ENCODE data around the gene XYLT1. TPM values are rescaled to one million over a fixed set of nuclear protein-coding genes. Genes with fewer than 3 reads are reported as not detected.

XYLT1 gene
- total RNA-seq, 1 experiment from 2014 or later: not detected

DNA sequence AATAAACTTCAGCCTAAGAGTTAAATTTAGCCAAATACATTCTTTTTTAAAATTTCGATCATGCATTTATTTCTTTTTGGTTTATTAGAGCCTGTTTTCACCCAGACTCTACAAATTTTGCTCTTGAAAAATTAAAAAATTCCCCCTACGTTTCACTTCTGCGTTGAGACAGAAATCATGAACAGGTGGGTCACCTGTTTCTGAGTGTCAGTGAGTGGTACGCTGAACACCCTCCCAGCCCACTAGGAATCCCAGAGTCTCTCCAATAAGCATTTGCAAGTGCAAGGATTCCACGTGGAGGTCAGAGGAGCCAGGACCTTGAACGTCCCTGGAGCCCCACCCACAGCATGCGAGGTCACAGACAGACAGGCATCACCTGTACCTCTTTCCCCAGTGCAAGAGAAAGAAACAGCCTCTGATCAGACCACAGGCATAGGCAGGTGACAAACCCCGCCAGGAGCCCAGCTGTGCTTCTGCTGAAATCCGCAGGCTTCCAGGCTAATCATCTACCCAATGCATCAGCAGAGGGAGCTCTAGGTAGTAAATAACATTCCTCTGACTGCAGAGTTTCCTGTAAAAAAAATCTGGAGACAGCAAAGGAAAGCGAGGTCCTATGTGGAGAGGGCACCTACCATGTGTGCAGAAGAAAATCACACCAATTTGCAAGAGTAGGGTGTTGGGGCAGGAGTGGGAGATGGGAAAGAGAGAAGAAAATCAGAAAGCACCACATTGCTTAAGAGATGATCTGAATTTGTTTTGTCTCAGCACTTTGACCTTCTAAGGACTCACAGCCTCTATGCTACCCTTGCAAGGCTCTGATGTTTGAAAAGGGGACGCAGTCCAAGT lies 5.9 kb upstream of the XYLT1 start:
- no TSS peak for BruUV-seq (replicated peaks)
- no peaks in the 10 kb centered on the region for H3F3A ChIP-seq (ENCODE audit: low read length, unreplicated experiment)
- H2AFZ ChIP-seq (ENCODE audit: low read length): no peak overlapping the region
- H3K4me1 ChIP-seq (ENCODE audit: insufficient read depth, low read length): no peaks in the 10 kb centered on the region
- no peak overlapping the region for H3K4me2 ChIP-seq (ENCODE audit: low read length)
- no peaks in the 10 kb centered on the region for H3K36me3 ChIP-seq (ENCODE audit: low read depth, low read length)
- H3K9ac ChIP-seq (ENCODE audit: low read length): no peak overlapping the region
- H3K79me2 ChIP-seq (ENCODE audit: low read length): no peaks in the 10 kb centered on the region
- H3K9me3 ChIP-seq (ENCODE audit: low read length): no peaks in the 10 kb centered on the region
- TF ChIP-seq, protein P1, sequence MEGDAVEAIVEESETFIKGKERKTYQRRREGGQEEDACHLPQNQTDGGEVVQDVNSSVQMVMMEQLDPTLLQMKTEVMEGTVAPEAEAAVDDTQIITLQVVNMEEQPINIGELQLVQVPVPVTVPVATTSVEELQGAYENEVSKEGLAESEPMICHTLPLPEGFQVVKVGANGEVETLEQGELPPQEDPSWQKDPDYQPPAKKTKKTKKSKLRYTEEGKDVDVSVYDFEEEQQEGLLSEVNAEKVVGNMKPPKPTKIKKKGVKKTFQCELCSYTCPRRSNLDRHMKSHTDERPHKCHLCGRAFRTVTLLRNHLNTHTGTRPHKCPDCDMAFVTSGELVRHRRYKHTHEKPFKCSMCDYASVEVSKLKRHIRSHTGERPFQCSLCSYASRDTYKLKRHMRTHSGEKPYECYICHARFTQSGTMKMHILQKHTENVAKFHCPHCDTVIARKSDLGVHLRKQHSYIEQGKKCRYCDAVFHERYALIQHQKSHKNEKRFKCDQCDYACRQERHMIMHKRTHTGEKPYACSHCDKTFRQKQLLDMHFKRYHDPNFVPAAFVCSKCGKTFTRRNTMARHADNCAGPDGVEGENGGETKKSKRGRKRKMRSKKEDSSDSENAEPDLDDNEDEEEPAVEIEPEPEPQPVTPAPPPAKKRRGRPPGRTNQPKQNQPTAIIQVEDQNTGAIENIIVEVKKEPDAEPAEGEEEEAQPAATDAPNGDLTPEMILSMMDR (conservative IDR thresholded peaks at IDR 0.05; ENCODE audit: low read depth, low read length): peak; percentile 35
- TF ChIP-seq EZH2 (IDR thresholded peaks at IDR 0.05; ENCODE audit: low read length, unreplicated experiment) (no peak), EZH2phosphoT487 (IDR thresholded peaks at IDR 0.05; ENCODE audit: borderline replicate concordance, low read length) (no peak)
- DNase-seq (peak; percentile 26), ATAC-seq (peak; percentile 31; the same call in 1 of the 2 replicates)
- no peak overlapping the region for H3K27ac ChIP-seq (ENCODE audit: low read length)
- no peak overlapping the region for H3K4me3 ChIP-seq (ENCODE audit: low read length)
- CTCF ChIA-PET: no interaction called here
- no peaks in the 10 kb centered on the region for H3K27me3 ChIP-seq (ENCODE audit: low read length)
- POLR2A ChIA-PET (ENCODE audit: unreplicated experiment): no interaction called here
- H3K9me2 ChIP-seq (replicated peaks; ENCODE audit: low read length): no peaks in the 10 kb centered on the region
- H4K20me1 ChIP-seq (ENCODE audit: low read length): no peaks in the 10 kb centered on the region
- intact Hi-C loops (cut with micrococcal nuclease): no loop called here

DNA sequence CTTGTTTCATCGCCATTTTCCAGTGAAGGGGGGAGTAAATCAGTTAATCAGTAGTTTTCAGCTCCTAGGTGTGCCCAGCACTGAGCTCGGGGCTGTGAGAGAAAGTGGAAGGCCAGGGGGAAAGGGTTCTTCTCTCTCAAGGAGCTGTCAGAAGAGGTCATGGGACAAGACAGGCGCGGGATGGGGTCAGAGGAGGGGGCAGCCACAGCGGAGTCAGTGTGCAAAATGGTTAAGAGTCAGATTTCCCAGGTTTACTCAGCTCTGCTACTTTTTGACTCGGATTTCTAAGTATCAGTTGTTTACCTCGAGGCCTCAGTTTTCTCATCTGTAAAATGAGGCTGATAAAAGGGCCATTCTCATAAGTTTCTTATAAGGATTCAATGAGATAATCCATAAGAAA lies 4.3 kb upstream of the XYLT1 start:
- no peak overlapping the region for H3K27ac ChIP-seq (ENCODE audit: low read length)
- intact Hi-C loops (cut with micrococcal nuclease): no loop called here
- no peak overlapping the region for H3K4me3 ChIP-seq (ENCODE audit: low read length)
- H3K36me3 ChIP-seq (ENCODE audit: low read depth, low read length): no peaks in the 10 kb centered on the region
- BruUV-seq (replicated peaks): no TSS peak
- CTCF ChIA-PET: no interaction called here
- no peaks in the 10 kb centered on the region for H3K79me2 ChIP-seq (ENCODE audit: low read length)
- H2AFZ ChIP-seq (ENCODE audit: low read length): no peak overlapping the region
- no peaks in the 10 kb centered on the region for H3K9me2 ChIP-seq (replicated peaks; ENCODE audit: low read length)
- H3F3A ChIP-seq (ENCODE audit: low read length, unreplicated experiment): no peaks in the 10 kb centered on the region
- peaks cover 2% of the 10 kb centered on the region; the same call in 1 of the 2 replicates for H3K27me3 ChIP-seq (ENCODE audit: low read length)
- POLR2A ChIA-PET (ENCODE audit: unreplicated experiment): no interaction called here
- no peaks in the 10 kb centered on the region for H3K9me3 ChIP-seq (ENCODE audit: low read length)
- no peak for ATAC-seq
- H4K20me1 ChIP-seq (ENCODE audit: low read length): no peaks in the 10 kb centered on the region
- H3K4me2 ChIP-seq (ENCODE audit: low read length): no peak overlapping the region
- no peak overlapping the region for H3K9ac ChIP-seq (ENCODE audit: low read length)
- DNase-seq: no peak
- H3K4me1 ChIP-seq (ENCODE audit: insufficient read depth, low read length): no peaks in the 10 kb centered on the region
- TF ChIP-seq EZH2 (IDR thresholded peaks at IDR 0.05; ENCODE audit: low read length, unreplicated experiment) (no peak), EZH2phosphoT487 (IDR thresholded peaks at IDR 0.05; ENCODE audit: borderline replicate concordance, low read length) (no peak)
- TF ChIP-seq, protein P1 (conservative IDR thresholded peaks at IDR 0.05; ENCODE audit: low read depth, low read length): no peak

DNA sequence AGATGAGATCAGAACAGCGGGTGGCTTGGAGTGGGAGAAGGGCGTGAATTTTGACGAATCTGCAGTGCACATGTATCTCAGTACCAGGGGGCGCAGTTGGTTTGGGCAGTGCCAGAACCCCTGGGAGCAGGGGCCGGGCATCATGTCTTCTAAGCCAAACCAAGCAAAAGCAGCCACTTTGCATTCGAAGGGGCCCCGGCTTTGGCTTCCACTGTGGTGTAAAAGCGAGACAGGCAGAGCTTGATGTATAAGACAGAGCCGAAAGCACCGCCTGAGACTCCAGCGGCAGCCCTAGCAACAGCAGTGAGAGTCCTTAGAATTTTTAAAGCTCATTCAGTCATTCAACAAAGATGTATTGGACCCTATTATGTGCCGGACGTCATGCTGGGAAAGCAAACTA lies 3.8 kb upstream of the XYLT1 start:
- CTCF ChIA-PET: no interaction called here
- no peaks in the 10 kb centered on the region for H3K4me1 ChIP-seq (ENCODE audit: insufficient read depth, low read length)

More for the DNA sequence above, 3.8 kb upstream of the XYLT1 start:
- no peaks in the 10 kb centered on the region for H3K9me2 ChIP-seq (replicated peaks; ENCODE audit: low read length)
- H3F3A ChIP-seq (ENCODE audit: low read length, unreplicated experiment): no peaks in the 10 kb centered on the region
- POLR2A ChIA-PET (ENCODE audit: unreplicated experiment): no interaction called here
- no peak overlapping the region for H3K27ac ChIP-seq (ENCODE audit: low read length)
- no peaks in the 10 kb centered on the region for H3K79me2 ChIP-seq (ENCODE audit: low read length)
- H3K9ac ChIP-seq (ENCODE audit: low read length): no peak overlapping the region
- TF ChIP-seq, protein P1 (conservative IDR thresholded peaks at IDR 0.05; ENCODE audit: low read depth, low read length): no peak
- no peak for TF ChIP-seq EZH2phosphoT487 (IDR thresholded peaks at IDR 0.05; ENCODE audit: borderline replicate concordance, low read length)
- no peak overlapping the region for H3K4me3 ChIP-seq (ENCODE audit: low read length)
- DNase-seq (no peak), ATAC-seq (no peak)
- H4K20me1 ChIP-seq (ENCODE audit: low read length): no peaks in the 10 kb centered on the region
- intact Hi-C loops (cut with micrococcal nuclease): no loop called here
- BruUV-seq (replicated peaks): no TSS peak
- H3K36me3 ChIP-seq (ENCODE audit: low read depth, low read length): no peaks in the 10 kb centered on the region
- H3K4me2 ChIP-seq (ENCODE audit: low read length): no peak overlapping the region
- H3K9me3 ChIP-seq (ENCODE audit: low read length): no peaks in the 10 kb centered on the region
- no peak overlapping the region for H2AFZ ChIP-seq (ENCODE audit: low read length)
- peaks cover 7% of the 10 kb centered on the region for H3K27me3 ChIP-seq (ENCODE audit: low read length)
